Measurements from ENCODE around the gene CNR1.

DNA sequence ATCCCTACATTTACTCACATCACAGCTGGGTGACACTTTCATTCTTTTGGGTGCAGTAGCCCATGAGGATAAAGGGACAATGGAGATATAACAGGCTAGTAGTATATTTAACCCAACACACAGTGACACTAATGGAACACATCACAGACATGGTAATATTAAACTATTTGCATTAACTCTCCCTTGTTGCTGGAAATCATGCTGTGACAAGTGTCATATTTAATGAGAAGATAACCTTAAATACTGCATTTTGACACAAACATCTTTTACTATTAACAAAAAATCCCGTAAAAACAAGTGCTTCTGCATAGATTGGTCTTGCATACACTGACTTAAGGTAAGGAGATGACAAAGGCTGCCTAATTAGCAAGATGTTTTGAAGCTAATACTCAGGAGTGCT, 45.5 kb downstream of the CNR1 start:
- TF ChIP-seq, protein P1, sequence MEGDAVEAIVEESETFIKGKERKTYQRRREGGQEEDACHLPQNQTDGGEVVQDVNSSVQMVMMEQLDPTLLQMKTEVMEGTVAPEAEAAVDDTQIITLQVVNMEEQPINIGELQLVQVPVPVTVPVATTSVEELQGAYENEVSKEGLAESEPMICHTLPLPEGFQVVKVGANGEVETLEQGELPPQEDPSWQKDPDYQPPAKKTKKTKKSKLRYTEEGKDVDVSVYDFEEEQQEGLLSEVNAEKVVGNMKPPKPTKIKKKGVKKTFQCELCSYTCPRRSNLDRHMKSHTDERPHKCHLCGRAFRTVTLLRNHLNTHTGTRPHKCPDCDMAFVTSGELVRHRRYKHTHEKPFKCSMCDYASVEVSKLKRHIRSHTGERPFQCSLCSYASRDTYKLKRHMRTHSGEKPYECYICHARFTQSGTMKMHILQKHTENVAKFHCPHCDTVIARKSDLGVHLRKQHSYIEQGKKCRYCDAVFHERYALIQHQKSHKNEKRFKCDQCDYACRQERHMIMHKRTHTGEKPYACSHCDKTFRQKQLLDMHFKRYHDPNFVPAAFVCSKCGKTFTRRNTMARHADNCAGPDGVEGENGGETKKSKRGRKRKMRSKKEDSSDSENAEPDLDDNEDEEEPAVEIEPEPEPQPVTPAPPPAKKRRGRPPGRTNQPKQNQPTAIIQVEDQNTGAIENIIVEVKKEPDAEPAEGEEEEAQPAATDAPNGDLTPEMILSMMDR (IDR thresholded peaks at IDR 0.05) = no peak
- TF ChIP-seq ZBTB21 (CRISPR knock-in tag; IDR thresholded peaks at IDR 0.05; ENCODE audit: borderline replicate concordance) = no peak
- no peak for TF ChIP-seq TCF7 (CRISPR knock-in tag; IDR thresholded peaks at IDR 0.05; ENCODE audit: low read depth)
- no peak for TF ChIP-seq NR2C2 (CRISPR knock-in tag; IDR thresholded peaks at IDR 0.05)
- TF ChIP-seq, protein P2, sequence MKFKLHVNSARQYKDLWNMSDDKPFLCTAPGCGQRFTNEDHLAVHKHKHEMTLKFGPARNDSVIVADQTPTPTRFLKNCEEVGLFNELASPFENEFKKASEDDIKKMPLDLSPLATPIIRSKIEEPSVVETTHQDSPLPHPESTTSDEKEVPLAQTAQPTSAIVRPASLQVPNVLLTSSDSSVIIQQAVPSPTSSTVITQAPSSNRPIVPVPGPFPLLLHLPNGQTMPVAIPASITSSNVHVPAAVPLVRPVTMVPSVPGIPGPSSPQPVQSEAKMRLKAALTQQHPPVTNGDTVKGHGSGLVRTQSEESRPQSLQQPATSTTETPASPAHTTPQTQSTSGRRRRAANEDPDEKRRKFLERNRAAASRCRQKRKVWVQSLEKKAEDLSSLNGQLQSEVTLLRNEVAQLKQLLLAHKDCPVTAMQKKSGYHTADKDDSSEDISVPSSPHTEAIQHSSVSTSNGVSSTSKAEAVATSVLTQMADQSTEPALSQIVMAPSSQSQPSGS (CRISPR knock-in tag; IDR thresholded peaks at IDR 0.05; ENCODE audit: borderline replicate concordance, low read depth) = no peak
- TF ChIP-seq SP1 (CRISPR knock-in tag; conservative IDR thresholded peaks at IDR 0.05) = no peak
- TF ChIP-seq, protein P3, sequence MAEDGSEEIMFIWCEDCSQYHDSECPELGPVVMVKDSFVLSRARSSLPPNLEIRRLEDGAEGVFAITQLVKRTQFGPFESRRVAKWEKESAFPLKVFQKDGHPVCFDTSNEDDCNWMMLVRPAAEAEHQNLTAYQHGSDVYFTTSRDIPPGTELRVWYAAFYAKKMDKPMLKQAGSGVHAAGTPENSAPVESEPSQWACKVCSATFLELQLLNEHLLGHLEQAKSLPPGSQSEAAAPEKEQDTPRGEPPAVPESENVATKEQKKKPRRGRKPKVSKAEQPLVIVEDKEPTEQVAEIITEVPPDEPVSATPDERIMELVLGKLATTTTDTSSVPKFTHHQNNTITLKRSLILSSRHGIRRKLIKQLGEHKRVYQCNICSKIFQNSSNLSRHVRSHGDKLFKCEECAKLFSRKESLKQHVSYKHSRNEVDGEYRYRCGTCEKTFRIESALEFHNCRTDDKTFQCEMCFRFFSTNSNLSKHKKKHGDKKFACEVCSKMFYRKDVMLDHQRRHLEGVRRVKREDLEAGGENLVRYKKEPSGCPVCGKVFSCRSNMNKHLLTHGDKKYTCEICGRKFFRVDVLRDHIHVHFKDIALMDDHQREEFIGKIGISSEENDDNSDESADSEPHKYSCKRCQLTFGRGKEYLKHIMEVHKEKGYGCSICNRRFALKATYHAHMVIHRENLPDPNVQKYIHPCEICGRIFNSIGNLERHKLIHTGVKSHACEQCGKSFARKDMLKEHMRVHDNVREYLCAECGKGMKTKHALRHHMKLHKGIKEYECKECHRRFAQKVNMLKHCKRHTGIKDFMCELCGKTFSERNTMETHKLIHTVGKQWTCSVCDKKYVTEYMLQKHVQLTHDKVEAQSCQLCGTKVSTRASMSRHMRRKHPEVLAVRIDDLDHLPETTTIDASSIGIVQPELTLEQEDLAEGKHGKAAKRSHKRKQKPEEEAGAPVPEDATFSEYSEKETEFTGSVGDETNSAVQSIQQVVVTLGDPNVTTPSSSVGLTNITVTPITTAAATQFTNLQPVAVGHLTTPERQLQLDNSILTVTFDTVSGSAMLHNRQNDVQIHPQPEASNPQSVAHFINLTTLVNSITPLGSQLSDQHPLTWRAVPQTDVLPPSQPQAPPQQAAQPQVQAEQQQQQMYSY (CRISPR knock-in tag; IDR thresholded peaks at IDR 0.05) = no peak
- TF ChIP-seq, protein P4, sequence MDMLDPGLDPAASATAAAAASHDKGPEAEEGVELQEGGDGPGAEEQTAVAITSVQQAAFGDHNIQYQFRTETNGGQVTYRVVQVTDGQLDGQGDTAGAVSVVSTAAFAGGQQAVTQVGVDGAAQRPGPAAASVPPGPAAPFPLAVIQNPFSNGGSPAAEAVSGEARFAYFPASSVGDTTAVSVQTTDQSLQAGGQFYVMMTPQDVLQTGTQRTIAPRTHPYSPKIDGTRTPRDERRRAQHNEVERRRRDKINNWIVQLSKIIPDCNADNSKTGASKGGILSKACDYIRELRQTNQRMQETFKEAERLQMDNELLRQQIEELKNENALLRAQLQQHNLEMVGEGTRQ (CRISPR knock-in tag; IDR thresholded peaks at IDR 0.05) = no peak

Measured in WTC11 (cell line).